ENCODE measurements around the gene CRB1.
A peak's percentile ranks its signal among the peaks of the same experiment; 100 is the strongest.

The CRB1 gene

DNA sequence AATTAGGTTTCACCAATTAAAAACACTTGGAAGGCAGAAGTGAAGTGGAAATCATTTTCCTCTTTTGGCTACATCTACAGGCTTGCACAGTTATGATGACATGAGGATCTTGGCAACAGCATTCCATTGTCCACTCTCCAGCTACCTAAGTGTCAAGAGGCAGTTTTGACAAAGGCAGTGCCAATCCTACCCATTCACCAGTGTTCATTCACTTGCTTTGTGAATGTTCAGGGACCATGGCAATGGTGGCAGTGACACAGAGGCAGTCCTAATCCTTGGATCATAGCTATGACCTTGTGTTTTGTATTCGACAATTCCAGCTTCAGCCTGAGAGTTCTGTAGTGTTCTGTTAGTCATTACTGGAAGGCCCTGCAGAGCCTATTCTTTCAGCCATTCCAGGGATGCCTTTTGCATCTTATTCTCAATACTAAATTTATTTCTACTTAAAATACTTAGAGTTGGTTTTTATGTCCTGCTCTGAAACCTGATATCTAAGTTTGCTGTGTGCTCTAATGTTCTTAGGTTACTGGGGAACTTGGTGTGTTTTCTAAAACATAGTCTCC is 36.7 kb downstream of the CRB1 start:
- DNase-seq, result no peak

- DNase-seq, result no peak
These were observed 37.9 kb downstream of the CRB1 start for GRCh38 chr1:197305925-197306324.

- no peak for DNase-seq
These were observed 38.5 kb downstream of the CRB1 start for GRCh38 chr1:197306381-197307062.

GRCh38 chr1:197307136-197307535 is 39.1 kb downstream of the CRB1 start:
- DNase-seq, result no peak

GRCh38 chr1:197307551-197307950 is 39.5 kb downstream of the CRB1 start:
- DNase-seq, result no peak

GRCh38 chr1:197311081-197311480 is 43.0 kb downstream of the CRB1 start:
- DNase-seq, result no peak

DNA sequence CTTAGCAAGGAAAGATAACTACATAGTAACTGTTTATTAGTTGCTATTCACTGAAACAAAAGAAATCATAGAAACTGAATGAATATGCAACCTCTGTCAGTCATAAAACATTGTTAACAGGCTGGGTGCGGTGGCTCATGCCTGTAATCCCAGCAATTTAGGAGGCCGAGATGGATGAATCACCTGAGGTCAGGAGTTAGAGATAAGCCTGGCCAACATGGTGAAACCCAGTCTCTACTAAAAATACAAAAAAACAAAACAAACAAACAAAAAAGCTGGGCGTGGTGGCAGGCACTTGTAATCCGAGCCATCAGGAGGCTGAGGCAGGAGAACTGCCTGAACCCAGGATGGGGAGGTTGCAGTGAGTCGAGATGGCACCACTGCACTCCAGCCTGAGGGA is 44.1 kb downstream of the CRB1 start:
- DNase-seq, result no peak

GRCh38 chr1:197313713-197314112 is 45.7 kb downstream of the CRB1 start:
- DNase-seq, result no peak

- DNase-seq, result no peak
These were observed 46.6 kb downstream of the CRB1 start for GRCh38 chr1:197314682-197315081.

DNA sequence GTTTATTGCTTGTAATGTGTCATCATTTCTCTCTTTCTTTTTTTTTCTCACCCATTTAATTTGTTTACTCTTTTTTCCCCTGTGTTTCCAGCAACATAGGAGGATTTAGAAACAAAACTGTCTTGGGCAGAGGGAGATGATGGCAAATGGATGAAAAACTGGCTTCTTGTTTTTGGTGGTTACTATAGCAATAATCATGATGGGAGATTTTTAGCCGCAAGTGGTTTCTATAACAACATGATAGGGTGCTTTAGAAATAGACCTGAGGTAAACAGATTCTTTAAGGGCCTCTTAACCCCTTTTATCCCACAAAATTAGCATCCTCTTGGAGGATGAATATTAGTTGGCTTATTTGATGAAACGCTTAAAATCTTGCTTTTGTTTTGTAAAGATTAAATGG is 51.6 kb downstream of the CRB1 start:
- no peak for DNase-seq

DNA sequence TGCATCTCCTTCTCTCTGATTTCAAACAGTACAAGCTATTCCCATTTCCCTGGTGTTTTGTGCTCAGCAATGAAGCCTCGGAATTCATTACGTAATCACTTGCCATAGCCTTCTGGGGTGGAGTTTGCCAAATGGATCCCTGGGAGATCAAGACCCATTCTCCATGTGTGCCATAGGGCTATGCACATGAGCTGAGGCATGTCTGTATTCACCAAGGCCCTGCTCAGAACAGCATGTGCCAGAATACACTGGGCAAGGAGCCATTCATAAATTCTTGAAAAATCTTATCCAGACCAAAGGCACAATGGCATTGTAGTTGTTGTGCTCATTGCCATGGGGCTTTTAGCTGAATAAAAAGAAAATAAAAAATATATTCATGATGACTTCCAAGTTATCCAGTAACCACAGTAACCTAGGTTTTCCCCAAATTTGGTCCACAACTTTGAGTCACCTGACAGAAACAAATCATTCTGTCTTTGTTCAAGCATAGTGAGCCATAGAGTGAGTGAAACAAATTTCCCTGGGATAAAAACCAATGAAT is 53.0 kb downstream of the CRB1 start:
- no peak for DNase-seq

GRCh38 chr1:197321811-197322210 is 53.8 kb downstream of the CRB1 start:
- no peak for DNase-seq

- peak; percentile 13 for DNase-seq
These were observed 59.8 kb downstream of the CRB1 start for GRCh38 chr1:197327776-197328364.

DNA sequence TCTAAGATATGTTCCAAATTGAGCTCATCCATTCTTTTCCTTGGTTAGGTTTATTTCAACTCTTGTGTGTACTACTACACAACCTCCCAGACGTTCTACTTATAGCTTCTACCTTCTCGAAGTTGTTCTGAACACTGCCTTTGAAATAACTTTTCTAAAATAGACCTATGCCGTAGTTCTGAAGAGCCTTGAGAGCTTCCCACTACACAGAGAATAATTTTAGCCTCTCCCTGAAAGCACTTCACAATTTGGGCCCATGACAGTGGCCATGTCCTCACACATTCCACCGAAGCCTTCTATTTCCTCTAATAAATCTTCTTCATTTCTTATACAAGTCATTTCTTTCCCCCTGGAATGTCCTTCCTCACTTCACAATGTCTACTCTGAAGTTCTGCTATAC is 62.2 kb downstream of the CRB1 start:
- no peak for DNase-seq

DNA sequence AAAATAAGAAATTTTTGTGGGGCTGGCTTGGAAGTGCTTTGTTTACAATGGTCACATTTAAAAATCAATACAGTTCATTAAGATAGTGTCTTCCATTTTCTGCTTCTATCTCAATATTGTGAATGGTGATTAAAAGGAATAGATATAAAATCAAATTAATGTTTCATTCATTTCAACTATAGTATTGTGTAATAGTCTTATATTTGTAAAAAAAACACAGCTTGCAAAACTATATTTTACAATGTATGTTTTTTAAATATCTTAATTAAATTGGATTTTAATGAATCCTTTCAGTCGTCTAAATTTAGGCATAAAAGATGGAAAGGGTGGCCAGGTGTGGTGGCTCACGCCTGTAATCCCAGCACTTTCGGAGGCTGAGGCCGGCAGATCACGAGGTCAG is 63.5 kb downstream of the CRB1 start:
- DNase-seq, result no peak

GRCh38 chr1:197333041-197333440 is 65.0 kb downstream of the CRB1 start:
- no peak for DNase-seq

DNA sequence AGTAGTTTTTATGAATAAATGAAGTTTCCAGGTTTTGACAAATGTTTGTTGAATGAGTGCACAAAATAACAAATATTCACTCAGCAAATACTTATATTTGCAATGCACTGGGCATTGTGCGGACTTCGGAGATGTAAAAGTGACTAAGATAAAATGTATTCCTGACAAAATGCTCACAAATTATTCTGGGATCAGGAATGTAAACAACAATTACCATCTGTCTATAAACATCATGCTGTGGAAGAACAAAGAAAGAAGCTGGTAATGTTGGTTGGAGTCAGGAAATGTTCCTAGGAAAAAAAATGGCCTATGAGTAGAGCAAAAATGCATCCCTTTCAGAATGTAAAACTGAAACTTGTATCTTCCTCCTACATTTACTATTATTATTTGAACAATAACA is 68.5 kb downstream of the CRB1 start:
- DNase-seq, result no peak

DNA sequence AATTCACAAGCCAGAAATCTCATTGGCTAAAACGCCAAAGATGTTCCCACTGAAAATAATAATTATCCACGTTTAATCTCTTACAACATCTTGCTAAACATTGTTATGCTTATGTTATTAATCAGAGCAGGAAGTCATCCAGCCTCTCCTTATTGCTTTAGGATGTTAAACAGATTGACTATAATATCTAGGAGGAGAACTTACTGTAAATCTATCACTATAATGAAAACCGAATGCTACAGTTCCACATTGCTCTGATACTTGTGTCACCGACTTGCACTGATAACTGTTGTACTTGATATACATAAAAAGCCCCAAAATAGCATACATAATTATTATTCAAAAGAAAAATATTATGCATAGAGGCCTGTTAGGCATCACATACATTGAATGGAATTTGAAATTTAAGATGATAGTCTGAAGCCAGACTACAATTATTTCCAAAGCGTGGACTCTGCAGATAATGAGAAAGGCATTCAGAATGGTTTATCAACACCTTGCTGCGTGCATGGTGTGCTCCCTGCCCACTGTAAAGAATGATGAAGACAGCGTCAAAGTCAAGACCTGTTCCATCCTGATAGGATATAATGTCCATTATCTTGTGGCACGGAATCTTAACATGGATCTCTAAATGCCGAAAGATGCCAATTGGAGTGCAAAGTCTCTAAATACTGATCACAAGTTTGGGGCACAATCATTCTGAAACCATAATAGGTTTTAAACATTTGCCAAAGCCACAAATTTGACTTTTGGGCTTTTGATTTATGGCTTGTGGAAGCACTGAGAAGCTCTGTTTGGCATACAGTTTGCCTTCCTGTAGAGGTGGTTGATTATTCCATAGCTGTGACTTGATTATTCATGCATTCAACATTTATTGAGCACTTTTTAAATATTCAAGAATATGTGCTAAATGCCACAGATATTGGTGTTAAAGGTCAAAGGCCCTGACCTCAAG is 71.3 kb downstream of the CRB1 start:
- DNase-seq, result no peak

DNA sequence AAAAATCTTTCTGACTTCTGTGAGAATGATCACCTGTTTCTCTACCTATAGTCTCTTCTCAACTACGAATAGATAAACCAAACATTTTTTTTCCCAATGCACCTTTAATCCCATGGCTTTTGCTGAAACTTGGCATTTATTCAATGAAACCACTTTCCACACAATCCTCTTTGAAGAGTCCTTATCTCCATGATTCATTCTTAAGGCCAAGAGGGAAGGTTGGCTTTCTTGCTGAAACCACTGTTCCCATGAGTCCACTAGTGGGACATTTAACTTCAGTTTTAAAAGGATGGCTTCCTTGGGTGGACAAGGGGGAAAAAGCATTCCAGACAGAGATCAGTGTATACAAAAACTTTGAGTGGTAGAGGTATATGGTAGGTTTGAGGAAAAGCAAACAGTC is 73.6 kb downstream of the CRB1 start:
- DNase-seq, result no peak

DNA sequence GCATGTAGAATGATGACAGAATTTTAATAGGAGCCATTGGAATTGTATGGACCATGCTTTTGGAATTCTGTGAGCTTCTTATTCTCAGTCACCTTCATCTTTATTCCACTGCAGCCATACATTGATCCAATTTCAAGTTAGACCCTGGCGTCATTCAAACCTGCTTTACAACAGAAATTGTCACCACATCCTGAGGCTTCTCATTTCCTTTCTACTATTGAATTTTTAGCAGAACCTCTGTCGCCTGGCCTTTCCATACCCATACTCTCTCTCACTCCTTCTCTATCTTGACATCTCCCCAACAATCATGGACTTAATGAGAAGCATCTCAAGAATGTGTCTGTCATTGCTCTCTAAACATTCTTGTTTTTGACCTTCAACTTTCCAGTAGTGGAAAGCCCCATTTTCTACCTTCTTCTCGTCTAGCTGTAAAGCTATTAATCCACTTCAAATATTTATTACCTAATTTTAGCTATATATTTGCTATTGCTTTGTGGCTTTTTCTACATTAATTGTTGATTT is 74.1 kb downstream of the CRB1 start:
- DNase-seq, result no peak

DNA sequence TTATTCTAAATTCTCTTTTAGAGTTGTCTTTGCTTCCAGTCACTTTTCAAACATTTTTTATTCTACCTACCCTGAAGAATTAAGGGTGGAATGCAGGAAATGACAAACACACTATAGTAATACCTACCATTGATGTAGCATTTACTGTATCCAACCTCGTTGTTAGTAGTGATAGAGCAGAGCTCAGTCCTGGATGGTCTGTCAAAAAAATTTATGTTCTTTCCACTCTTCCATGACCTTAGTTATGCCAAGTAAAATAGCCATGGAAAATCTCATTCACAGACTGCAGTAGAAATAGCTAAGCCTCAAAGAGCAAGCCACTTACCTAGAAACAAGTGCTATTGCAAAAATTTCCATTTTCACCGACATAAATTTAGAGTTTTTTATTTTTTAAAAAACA is 74.6 kb downstream of the CRB1 start:
- no peak for DNase-seq

DNA sequence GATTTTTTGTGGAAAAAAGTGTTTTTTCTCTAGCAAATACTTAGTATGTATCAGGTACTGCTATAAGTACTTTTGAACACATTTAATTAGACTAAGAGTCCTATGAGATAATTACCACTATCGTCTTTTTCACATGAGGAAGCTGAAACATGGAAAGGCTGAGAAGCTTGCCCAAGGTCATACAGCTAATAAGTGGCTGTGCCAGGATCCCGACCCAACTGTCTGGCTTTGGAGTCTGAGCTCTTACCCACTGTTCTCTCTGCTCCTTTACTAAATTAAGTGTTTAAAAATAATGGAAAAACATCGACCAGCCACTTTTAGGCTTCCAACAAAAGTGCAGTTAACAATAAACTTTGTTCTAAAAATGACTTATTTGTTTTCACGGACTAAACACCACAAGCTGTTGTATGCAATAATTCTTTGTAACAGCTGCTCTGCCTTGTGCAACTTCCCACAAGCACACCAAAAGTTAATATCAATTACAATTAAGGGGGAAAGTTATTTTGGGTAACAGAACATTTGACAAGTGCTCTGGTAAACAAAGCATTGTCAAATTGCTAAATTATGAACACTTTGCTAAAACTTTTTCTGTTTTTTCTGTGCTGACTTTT is 75.7 kb downstream of the CRB1 start:
- no peak for DNase-seq

Data from inflammatory macrophage treated with lipopolysaccharide for 4 hours (primary cell).